GM18907 (cell line): ENCODE measurements around the gene AKR1B15.
A peak's percentile ranks its signal among the peaks of the same experiment; 100 is the strongest.
"Not testable (repeated sequence)": the region's sequence is repeated elsewhere in the genome, so short reads cannot be mapped to it uniquely, and the experiment has no call there.

ENCODE experiments used
- ATAC-seq: cut with Tn5 transposase; IDR thresholded peaks from one replicate; pipeline ENCODE4 v1.9.1; 2021; ENCODE audit warnings: mild to moderate bottlenecking, moderate library complexity; ENCODE audit not compliant: unreplicated experiment

The AKR1B15 gene

GRCh38 chr7:134548877-134549276 lies at the start of gene AKR1B15:
AKR1B15 (plus strand) TSS chr7:134549110; CDS start chr7:134564620, 15,510 bp downstream.
- ATAC-seq: peak; percentile 89

GRCh38 chr7:134500406-134500805 lies 48.5 kb upstream of the AKR1B15 start:
- ATAC-seq: no peak

DNA sequence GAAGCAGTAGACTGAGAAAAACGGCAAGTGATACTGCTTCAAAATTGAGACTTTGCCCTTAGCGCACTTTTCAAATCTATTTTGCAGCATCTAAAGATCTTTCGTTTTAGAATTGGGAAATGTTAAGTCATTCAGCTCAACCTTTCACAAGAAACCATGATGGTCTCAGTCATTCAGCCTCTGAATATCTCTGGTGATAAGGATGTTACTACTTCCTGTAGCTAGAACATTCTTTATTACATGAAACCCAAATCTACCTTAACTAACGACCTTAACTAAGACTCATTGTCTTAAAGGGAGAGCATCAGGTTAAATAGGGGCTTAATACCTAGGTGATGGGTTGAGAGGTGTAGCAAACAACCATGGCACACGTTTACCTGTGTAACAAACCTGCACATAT lies 47.9 kb upstream of the AKR1B15 start:
- ATAC-seq: no peak

DNA sequence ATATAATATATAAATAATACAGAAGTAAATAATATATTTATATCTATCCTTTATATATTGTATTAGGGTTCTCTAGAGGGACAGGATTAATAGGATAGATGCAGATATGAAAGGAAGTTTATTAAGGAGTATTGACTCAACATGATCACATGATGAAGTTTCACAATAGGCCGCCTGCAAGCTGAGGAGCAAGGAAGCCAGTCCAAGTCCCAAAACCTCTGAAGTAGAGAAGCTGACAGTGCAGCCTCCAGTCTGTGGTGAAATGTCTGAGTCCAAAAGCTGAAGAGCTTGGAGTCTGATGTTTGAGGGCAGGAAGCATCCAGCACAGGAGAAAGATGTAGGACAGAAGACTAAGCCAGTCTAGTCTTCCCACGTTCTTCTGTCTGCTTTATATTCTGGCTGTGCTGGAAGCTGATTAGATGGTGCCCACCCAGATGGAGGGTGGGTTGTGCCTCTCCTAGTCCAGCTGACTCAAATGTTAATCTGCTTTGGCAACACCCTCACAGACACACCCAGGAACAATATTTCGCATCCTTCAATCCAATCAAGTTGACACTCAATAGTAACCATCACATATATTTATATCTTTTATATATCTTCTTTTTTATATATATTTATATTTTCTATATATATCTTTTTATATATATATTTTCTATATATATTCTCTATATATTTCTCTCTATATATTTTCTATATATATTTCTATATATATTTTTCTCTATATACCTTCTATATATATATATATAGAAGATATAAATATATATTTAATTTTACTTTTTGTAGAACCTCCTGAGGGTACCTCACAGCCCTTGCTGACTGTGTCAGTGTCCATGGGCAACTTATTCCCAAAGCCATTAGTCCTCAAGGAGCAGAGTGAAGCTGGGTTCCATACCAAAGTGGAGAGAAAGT lies 46.2 kb upstream of the AKR1B15 start:
- no peak for ATAC-seq

DNA sequence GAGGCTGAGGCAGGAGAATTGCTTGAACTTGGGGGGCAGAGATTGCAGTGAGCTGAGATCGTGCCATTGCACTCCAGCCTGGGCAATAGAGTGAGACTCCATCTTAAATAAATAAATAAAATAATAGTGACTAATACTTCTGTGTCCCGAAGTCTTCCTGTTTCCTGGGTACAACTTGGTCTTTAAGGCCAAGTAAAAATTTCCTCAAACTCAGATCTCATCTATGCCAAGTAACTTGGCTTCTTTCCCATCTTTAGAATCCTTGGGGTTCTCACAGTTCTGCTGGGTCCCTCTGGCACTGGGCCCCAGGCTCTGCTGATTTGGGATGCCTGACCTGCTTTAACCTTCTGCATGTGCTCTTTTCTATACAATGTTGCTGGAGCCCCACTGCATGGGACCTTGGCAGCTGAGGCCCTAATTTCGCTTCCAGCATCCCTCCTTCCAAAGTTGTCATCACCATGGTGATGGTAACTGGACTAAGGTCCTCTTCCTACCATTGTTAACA lies 44.2 kb upstream of the AKR1B15 start:
- ATAC-seq: no peak

DNA sequence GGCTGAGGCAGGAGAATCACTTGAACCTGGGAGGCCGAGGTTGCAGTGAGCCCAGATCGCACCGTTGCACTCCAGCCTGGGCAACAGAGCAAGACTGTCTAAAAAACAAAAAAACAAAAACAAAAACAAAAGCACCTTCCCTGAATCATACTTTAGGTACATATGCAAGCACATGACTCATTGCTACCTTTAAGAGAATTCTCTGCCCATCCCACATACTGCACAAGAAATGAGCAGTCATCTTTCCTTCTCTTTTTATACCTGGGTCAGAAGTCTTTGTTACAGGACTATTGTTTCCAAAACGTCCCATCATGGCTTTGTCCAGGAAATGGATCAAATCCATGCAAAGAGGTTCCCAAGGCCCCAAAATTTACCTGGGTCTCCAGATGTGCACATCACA lies 43.1 kb upstream of the AKR1B15 start:
- ATAC-seq: no peak

GRCh38 chr7:134509010-134509409 lies 39.9 kb upstream of the AKR1B15 start:
- no peak for ATAC-seq

- no peak for ATAC-seq
Observed at GRCh38 chr7:134510646-134511045, 38.3 kb upstream of the AKR1B15 start.

GRCh38 chr7:134512271-134512670 lies 36.6 kb upstream of the AKR1B15 start:
- ATAC-seq: no peak

DNA sequence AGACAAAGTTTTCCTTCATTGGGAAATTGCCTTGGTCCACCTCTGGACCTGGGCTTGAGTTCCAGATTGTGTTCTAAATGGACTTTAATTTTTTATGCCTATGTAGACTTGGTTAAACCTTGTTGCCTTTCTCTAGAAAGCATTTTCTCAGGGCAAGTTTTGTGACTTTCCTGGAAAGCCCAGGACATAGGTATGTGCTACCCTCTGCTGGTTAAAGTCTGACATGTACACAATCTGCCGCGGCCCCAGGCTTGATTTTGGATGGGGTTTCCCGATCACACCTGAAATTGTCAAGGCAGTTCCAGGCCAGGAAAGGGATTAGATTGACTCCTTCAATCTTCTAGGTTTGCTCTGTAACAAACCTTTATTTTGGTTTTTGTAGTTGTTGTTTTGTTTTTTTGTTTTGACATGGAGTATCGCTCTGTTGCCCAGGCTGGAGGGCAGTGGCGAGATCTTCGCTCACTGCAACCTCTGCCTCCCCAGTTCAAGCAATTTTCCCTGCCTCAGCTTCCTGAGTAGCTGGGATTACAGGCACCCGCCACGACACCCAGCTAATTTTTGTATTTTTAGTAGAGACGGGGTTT lies 35.6 kb upstream of the AKR1B15 start:
- no peak for ATAC-seq

GRCh38 chr7:134514106-134514505 lies 34.8 kb upstream of the AKR1B15 start:
- no peak for ATAC-seq

- ATAC-seq: no peak
Observed at GRCh38 chr7:134514663-134515062, 34.2 kb upstream of the AKR1B15 start.

- ATAC-seq: no peak
Observed at GRCh38 chr7:134515569-134516468, 33.1 kb upstream of the AKR1B15 start.

GRCh38 chr7:134520130-134520529 lies 28.8 kb upstream of the AKR1B15 start:
- ATAC-seq: no peak

- no peak for ATAC-seq
Observed at GRCh38 chr7:134522601-134523000, 26.3 kb upstream of the AKR1B15 start.

DNA sequence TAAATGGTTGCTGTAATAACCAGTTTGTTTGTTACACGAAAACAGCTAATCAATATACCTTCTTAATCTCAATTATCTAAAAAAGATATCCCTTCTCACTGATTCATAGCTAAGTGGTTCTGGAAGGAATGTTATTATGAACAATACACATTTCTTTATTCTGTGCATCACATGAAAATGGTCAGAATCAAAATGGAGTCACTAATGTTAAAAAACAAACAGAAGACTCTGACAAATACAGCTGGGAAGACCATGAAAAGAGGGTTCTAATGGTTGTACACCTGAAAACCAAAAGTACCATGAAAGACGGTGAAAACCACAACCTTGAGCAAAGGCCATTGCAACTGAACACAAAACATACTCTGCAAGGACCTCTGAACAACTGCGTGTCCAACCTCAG lies 23.5 kb upstream of the AKR1B15 start:
- not testable (repeated sequence) for ATAC-seq

DNA sequence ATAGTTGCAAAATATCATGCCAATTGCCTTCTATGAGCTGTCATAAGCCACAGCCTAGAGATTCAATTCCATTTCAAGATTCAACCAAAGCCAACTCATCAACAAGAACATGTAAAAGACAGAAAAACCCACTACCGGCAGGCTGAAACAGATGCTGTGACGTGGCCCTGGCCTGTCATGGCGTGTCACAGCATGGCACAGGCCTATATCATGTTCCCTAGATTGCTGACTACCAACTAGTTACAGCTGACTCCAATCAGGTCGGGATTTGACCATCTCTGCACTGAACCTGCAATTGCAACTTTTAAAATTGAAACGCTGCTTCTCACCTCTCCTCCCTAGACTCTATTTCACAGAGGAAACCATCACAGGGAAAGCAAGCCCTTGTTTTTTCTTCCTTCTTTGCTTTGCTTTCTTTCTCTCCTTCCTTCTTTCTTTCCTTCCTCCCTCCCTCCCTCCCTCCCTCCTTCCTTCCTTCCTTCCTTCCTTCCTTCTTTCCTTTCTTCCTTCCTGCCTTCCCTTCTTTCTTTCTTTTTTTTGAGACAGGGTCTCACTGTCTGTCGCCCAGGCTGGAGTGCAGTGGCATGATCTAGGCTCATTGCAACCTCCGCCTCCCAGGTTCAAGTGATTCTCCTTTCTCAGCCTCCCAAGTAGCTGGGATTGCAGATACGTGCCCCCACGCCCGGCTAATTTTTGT lies 22.2 kb upstream of the AKR1B15 start:
- ATAC-seq: not testable (repeated sequence)

DNA sequence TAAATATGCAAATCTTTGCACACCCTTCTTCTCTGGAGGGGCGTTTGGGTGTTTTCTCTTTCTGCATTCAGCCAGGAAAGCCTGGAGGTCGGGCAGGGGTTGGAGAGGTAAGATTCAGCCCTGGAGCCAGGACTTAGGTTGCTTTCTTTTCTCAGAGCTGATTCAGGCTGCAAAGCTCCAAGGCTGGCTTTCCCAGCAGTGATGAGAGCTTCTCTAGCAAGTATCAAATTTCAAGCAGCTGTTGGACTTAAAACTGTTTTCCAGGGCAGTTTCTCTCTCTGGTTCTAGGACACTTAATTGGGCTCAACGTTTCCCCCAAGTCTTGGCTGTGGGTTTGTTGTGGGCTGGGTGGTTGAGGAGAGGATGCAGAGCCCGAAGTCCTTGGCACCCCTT lies 20.9 kb upstream of the AKR1B15 start:
- ATAC-seq: no peak

DNA sequence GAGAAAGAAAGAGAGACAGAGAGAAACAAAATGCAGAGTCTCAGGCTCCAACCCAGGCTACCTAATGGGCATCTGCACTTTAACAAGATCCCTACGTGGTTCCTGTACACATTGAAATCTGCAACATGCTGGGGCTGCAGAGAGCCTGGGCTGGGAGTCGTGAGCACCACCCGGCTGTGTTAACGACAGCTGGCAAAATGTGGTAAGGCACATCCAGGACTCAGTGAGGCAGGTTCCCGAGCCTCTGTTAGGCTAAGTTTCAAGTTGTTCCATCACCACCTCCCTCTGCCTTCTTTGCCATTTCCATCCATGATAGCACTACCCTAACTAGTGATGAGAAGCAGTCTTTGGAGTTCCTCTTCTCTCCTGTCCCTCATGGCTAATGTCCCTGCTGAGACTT lies 20.2 kb upstream of the AKR1B15 start:
- ATAC-seq: no peak

DNA sequence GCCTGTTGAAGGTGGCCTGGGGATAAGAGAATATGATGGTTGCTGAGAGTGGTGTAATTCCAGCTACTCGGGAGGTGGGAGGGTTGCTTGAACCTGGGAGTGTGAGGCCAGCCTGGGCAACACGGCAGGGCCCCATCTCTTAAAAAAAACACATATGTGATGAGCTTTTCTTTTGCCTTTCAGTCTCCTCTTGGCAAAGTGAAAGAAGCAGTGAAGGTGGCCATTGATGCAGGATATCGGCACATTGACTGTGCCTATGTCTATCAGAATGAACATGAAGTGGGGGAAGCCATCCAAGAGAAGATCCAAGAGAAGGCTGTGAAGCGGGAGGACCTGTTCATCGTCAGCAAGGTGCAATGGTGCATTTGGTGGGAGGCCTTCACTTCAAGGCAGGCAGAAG lies 18.4 kb upstream of the AKR1B15 start:
- no peak for ATAC-seq
